DOHH2 (cell line): ENCODE results near the gene KLHL14.

ENCODE experiments used
- H3F3A ChIP-seq: fragments of 200-600 bp; sonication (generic), shearing (Covaris generic); 2 replicates; pipeline ENCODE4 v1.6.0; 2016; ENCODE audit warnings: antibody characterized with exemption, mild to moderate bottlenecking; ENCODE audit not compliant: control insufficient read depth, insufficient read depth
- H3K27ac ChIP-seq: fragments of 200-600 bp; sonication (generic); 2 replicates; pipeline ENCODE4 v1.5.1; 2014; ENCODE audit warnings: low read depth, mild to moderate bottlenecking, low read length, moderate library complexity
- H3K27me3 ChIP-seq: fragments of 200-600 bp; sonication (generic); 2 replicates; pipeline ENCODE4 v1.6.1; 2014; ENCODE audit warnings: mild to moderate bottlenecking, low read length, mixed read lengths; ENCODE audit not compliant: control insufficient read depth
- H3K36me3 ChIP-seq: fragments of 200-600 bp; sonication (generic); 2 replicates; pipeline ENCODE4 v1.6.1; 2014; ENCODE audit warnings: mild to moderate bottlenecking, low read length, moderate library complexity, mixed read lengths; ENCODE audit not compliant: control insufficient read depth
- H3K4me1 ChIP-seq: fragments of 200-600 bp; sonication (generic); 2 replicates; pipeline ENCODE4 v1.6.1; 2014; ENCODE audit warnings: mild to moderate bottlenecking, low read length, mixed read lengths; ENCODE audit not compliant: control insufficient read depth
- H3K4me2 ChIP-seq: fragments of 200-600 bp; sonication (generic); 2 replicates; pipeline ENCODE4 v1.6.0; 2014; ENCODE audit warnings: mild to moderate bottlenecking, low read length, moderate library complexity
- H3K4me3 ChIP-seq: fragments of 200-600 bp; sonication (generic); 2 replicates; pipeline ENCODE4 v1.5.1; 2014; ENCODE audit warnings: mild to moderate bottlenecking, low read length, mixed read lengths
- H3K79me2 ChIP-seq: fragments of 200-600 bp; sonication (generic); 2 replicates; pipeline ENCODE4 v1.6.1; 2014; ENCODE audit warnings: mild to moderate bottlenecking, low read length, mixed read lengths; ENCODE audit not compliant: control insufficient read depth
- H3K9me2 ChIP-seq: fragments of 200-600 bp; sonication (generic); replicated peaks from 2 replicates; pipeline ENCODE4 v1.6.1; 2014; ENCODE audit warnings: mild to moderate bottlenecking, low read length, mixed read lengths; ENCODE audit not compliant: control insufficient read depth
- H3K9me3 ChIP-seq: fragments of 200-600 bp; sonication (generic); 2 replicates; pipeline ENCODE4 v1.6.1; 2014; ENCODE audit warnings: antibody characterized with exemption, low read length, mixed read lengths; ENCODE audit not compliant: control insufficient read depth, insufficient read depth
- H4K20me1 ChIP-seq: fragments of 200-600 bp; sonication (generic); 2 replicates; pipeline ENCODE4 v1.6.0; 2014; ENCODE audit warnings: low read depth, mild to moderate bottlenecking, antibody characterized with exemption, low read length, moderate library complexity; ENCODE audit not compliant: control insufficient read depth, insufficient read depth
- CTCF ChIP-seq: fragments of 200-600 bp; sonication (generic); IDR thresholded peaks from one replicate; pipeline ENCODE4 v1.5.1; 2014; ENCODE audit warnings: antibody characterized with exemption, mild to moderate bottlenecking, low read depth, low read length; ENCODE audit not compliant: poor library complexity, severe bottlenecking
- EZH2phosphoT487 ChIP-seq: fragments of 200-600 bp; sonication (generic); IDR thresholded peaks from 2 replicates; pipeline ENCODE4 v1.6.1; 2017; ENCODE audit warnings: borderline replicate concordance, mild to moderate bottlenecking, antibody characterized with exemption, low read length, moderate library complexity, mixed read lengths

The KLHL14 gene

GRCh38 chr18:32770054-32770665 is 2.7 kb downstream of the KLHL14 start:
- TF ChIP-seq CTCF (peak; percentile 7), EZH2phosphoT487 (no peak)

GRCh38 chr18:32769586-32770053 is 3.2 kb downstream of the KLHL14 start:
- H3K79me2 ChIP-seq, result peaks cover 65% of the 10 kb centered on the region
- TF ChIP-seq EZH2phosphoT487, result no peak
- peak; percentile 46 for TF ChIP-seq CTCF
- no peaks in the 10 kb centered on the region for H3K9me3 ChIP-seq
- peaks cover 13% of the 10 kb centered on the region; the same call in 1 of the 2 replicates for H3K36me3 ChIP-seq
- H3K4me1 ChIP-seq, result peaks cover 78% of the 10 kb centered on the region
- H4K20me1 ChIP-seq, result no peaks in the 10 kb centered on the region
- peak overlapping the region; percentile 94 for H3K4me3 ChIP-seq
- H3F3A ChIP-seq, result peaks cover 28% of the 10 kb centered on the region
- H3K27ac ChIP-seq, result peak overlapping the region; percentile 89
- H3K27me3 ChIP-seq, result no peaks in the 10 kb centered on the region
- H3K9me2 ChIP-seq, result no peaks in the 10 kb centered on the region
- H3K4me2 ChIP-seq, result peak overlapping the region; percentile 97

More at GRCh38 chr18:32770054-32770665, 2.7 kb downstream of the KLHL14 start:
- Histone ChIP-seq H3K4me1 (peaks cover 78% of the 10 kb centered on the region), H3K9me2 (no peaks in the 10 kb centered on the region), H3K4me3 (peak overlapping the region; percentile 94), H3K79me2 (peaks cover 60% of the 10 kb centered on the region), H4K20me1 (no peaks in the 10 kb centered on the region), H3K9me3 (no peaks in the 10 kb centered on the region), H3F3A (peaks cover 28% of the 10 kb centered on the region), H3K27me3 (no peaks in the 10 kb centered on the region), H3K4me2 (peak overlapping the region; percentile 97), H3K36me3 (peaks cover 12% of the 10 kb centered on the region; the same call in 1 of the 2 replicates), H3K27ac (peak overlapping the region; percentile 89)

DNA sequence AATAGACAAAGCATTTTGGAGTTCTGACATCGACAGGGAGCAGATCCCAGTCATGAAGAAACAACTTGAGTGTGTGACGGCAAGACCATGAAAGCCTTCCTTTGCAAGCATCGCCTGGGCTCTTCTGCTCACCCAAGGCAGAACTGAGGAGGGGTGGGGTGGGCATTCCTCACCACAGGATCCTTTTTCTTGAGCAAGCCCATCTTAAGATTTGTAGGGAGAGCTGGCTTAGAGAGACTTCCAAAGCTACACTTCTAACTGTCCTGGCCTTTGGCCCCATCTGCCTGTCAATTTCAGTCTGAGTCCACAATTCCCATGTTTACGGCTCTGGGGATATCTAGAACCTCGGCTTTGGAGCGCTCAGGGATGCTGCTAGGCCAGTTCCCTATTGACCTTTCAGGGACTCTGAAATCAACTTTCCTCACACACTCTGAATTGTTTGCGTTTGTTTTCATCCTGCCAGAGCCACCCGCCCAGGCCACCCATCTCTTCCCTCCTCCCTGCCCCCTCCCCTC is 3.7 kb downstream of the KLHL14 start:
- Histone ChIP-seq H3K27me3 (no peaks in the 10 kb centered on the region), H3K9me2 (no peaks in the 10 kb centered on the region), H3K4me1 (peaks cover 78% of the 10 kb centered on the region), H4K20me1 (no peaks in the 10 kb centered on the region), H3F3A (peaks cover 26% of the 10 kb centered on the region), H3K9me3 (no peaks in the 10 kb centered on the region), H3K27ac (peak overlapping the region; percentile 11; the same call in 1 of the 2 replicates), H3K36me3 (peaks cover 16% of the 10 kb centered on the region; the same call in 1 of the 2 replicates), H3K79me2 (peaks cover 70% of the 10 kb centered on the region), H3K4me3 (peak overlapping the region; percentile 94), H3K4me2 (peak overlapping the region; percentile 97)
- TF ChIP-seq CTCF, result no peak
- TF ChIP-seq EZH2phosphoT487, result no peak
